Lung (tissue), 16 donors: ENCODE results near the gene CHCT1. TPM values are rescaled to one million over a fixed set of nuclear protein-coding genes. Genes with fewer than 3 reads are reported as not detected.
A peak's percentile ranks its signal among the peaks of the same experiment; 100 is the strongest.
"Not testable (repeated sequence)": the region's sequence is repeated elsewhere in the genome, so short reads cannot be mapped to it uniquely, and the experiment has no call there.

ENCODE experiments used
- ATAC-seq: fragments of 200-7000 bp; cut with Tn5 transposase; one replicate; pipeline ENCODE4 v1.9.1; 2020; ENCODE audit warnings: moderate number of reproducible peaks; ENCODE audit not compliant: insufficient read depth, low FRiP score
- DNase-seq, 3 donors: peaks; one replicate each; pipeline ENCODE4 v3.0.0-alpha.2; 2013 to 2017
- H3K27ac ChIP-seq, 2 donors: one replicate each; pipeline ENCODE4 v1.5.1; 2013; ENCODE audit warnings: mild to moderate bottlenecking in 2 of 2, moderate library complexity in 2 of 2, control low read depth in 1 of 2, inconsistent platforms in 1 of 2, low read depth in 1 of 2, low read length in 1 of 2
- H3K27me3 ChIP-seq, 3 donors: one replicate each; pipeline ENCODE4 v1.5.1; 2013; ENCODE audit warnings: low read length in 2 of 3; ENCODE audit not compliant: control insufficient read depth in 3 of 3, insufficient read depth in 3 of 3
- H3K36me3 ChIP-seq, 4 donors: one replicate each; pipeline ENCODE4 v1.5.1; 2013; ENCODE audit warnings: low read length in 4 of 4, mild to moderate bottlenecking in 1 of 4, moderate library complexity in 1 of 4; ENCODE audit not compliant: control insufficient read depth in 4 of 4, insufficient read depth in 4 of 4
- H3K4me1 ChIP-seq, 5 donors: one replicate each; pipeline ENCODE4 v1.5.1; 2013; ENCODE audit warnings: low read length in 5 of 5, mild to moderate bottlenecking in 2 of 5, moderate library complexity in 1 of 5; ENCODE audit not compliant: control insufficient read depth in 5 of 5, insufficient read depth in 5 of 5
- H3K4me3 ChIP-seq: one replicate; pipeline ENCODE4 v1.5.1; 2013; ENCODE audit warnings: mild to moderate bottlenecking, control low read depth, moderate library complexity
- H3K9ac ChIP-seq, 2 donors: one replicate each; pipeline ENCODE4 v1.5.1; 2013; ENCODE audit warnings: low read length in 2 of 2, control low read depth in 1 of 2; ENCODE audit not compliant: insufficient read depth in 1 of 2
- H3K9me3 ChIP-seq, 4 donors: one replicate each; pipeline ENCODE4 v1.5.1; 2013; ENCODE audit warnings: low read length in 3 of 4, mild to moderate bottlenecking in 1 of 4, moderate library complexity in 1 of 4; ENCODE audit not compliant: control insufficient read depth in 4 of 4, insufficient read depth in 3 of 4
- CTCF ChIP-seq: IDR thresholded peaks from 2 replicates; pipeline ENCODE4 v1.5.1; 2012; ENCODE audit warnings: mild to moderate bottlenecking; ENCODE audit errors: control extremely low read depth, extremely low read depth
- WGBS, 2 donors: extraction: QIAGEN DNeasy Blood & Tissue Kit; methylation state at CpG; one replicate each; pipeline ENCODE4 v1.1.7; 2013; 5-methylcytosine and 5-hydroxymethylcytosine counted together
- long read RNA-seq, 5 donors: transcript quantifications; one replicate each; lab custom pipeline, GENCODE V29; 2026
- polyA plus RNA-seq, 2 donors: library from polyadenylated mRNA; stranded (reverse); fragments of 200-250 nt; gene quantifications; one replicate each; pipeline ENCODE4 v1.2.1, GENCODE V29; 2013
- total RNA-seq, 2 donors: library from RNA; depleted of rRNA in 1 of 2; stranded (reverse); fragments of >200 nt in 1 of 2; gene quantifications; one replicate each; pipeline ENCODE4 v1.2.1, GENCODE V29; 2014 to 2021
- donor health status: control.
- donor health status: control.
- donor health status: Bipolar disorder and iron deficiency.
- donor health status: healthy.
- donor health status: DM: yes; HTN: yes; CAD: no.

Gene CHCT1
- not detected for total RNA-seq
- under 1 TPM; 0.10 to 0.12 TPM for polyA plus RNA-seq
- long read RNA-seq, donor 1: 0 reads
- long read RNA-seq, donor 2: 0 reads
- long read RNA-seq, donor 3: 0 reads
- long read RNA-seq, donor 4: 0 reads
- long read RNA-seq, donor 5: 0 reads

GRCh38 chr17:60422162-60422665 is at the start of gene CHCT1:
CHCT1 (plus strand) TSS chr17:60422489; CDS start chr17:60422593, 104 bp downstream.
- 52 to 72% methylated on average over 18 of the region's 18 CpGs for WGBS, 2 donors
- H3K4me3 ChIP-seq: peak within 1 kb of the TSS; percentile 11
- peaks cover 0 to 11% (median 0%) of the 10 kb centered on the region in 5 donors for H3K4me1 ChIP-seq
- DNase-seq (no peak), ATAC-seq (no peak)
- H3K36me3 ChIP-seq: no peaks in the 10 kb centered on the region
- no peak within 1 kb of the TSS for H3K27ac ChIP-seq
- H3K9me3 ChIP-seq: no peaks in the 10 kb centered on the region
- H3K27me3 ChIP-seq: no peaks in the 10 kb centered on the region
- peak within 1 kb of the TSS in 1 of 2 donors; percentile 55 for H3K9ac ChIP-seq
- no peak for TF ChIP-seq CTCF

DNA sequence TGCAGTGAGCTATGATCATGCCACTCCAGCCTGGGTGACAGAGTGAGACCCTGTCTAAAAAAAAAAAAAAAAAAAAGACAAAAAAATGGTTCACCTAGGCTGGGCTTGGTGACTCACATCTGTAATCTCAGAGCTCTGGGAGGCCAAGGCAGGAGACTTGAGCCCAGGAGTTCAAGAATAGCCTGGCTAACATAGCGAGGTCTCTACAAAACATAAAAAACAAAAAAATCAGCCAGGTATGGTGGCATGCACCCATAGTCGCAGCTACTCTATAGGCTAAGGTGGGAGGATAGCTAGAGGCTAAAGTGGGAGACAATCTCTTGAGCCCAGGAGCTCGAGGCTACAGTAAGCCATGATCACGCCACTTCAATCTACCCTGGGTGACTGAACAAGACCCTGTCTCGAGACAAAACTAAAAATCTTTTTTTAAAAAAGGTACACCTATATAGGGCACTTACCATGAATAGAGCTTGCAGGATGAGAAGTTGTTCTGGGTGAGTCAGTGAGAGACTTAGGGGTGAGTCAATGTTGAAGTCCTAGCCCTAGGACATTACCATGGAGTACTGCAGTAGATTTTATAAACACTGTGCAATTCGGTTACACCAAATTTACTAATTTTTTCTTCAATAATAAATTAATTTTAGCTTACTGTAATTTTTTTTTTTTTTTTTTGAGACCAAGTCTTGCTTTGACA is 49.4 kb upstream of the CHCT1 start:
- 96% methylated on average over 6 of the region's 6 CpGs for WGBS, 2 donors
- no peak overlapping the region for H3K9ac ChIP-seq
- TF ChIP-seq CTCF: no peak
- no peak for DNase-seq
- H3K9me3 ChIP-seq: no peaks in the 10 kb centered on the region
- no peak overlapping the region for H3K4me3 ChIP-seq
- H3K27me3 ChIP-seq: no peaks in the 10 kb centered on the region
- H3K36me3 ChIP-seq: no peaks in the 10 kb centered on the region
- ATAC-seq: no peak
- peaks cover 0 to 4% (median 0%) of the 10 kb centered on the region in 5 donors for H3K4me1 ChIP-seq
- H3K27ac ChIP-seq: no peak overlapping the region

GRCh38 chr17:60378187-60378586 is 44.1 kb upstream of the CHCT1 start:
- H3K9me3 ChIP-seq, H3K4me3 ChIP-seq, H3K27ac ChIP-seq, DNase-seq, H3K36me3 ChIP-seq, H3K4me1 ChIP-seq, ATAC-seq, H3K9ac ChIP-seq, H3K27me3 ChIP-seq: not testable (repeated sequence)
- 90 to 96% methylated on average over 1 of the region's 1 CpG for WGBS, 2 donors

DNA sequence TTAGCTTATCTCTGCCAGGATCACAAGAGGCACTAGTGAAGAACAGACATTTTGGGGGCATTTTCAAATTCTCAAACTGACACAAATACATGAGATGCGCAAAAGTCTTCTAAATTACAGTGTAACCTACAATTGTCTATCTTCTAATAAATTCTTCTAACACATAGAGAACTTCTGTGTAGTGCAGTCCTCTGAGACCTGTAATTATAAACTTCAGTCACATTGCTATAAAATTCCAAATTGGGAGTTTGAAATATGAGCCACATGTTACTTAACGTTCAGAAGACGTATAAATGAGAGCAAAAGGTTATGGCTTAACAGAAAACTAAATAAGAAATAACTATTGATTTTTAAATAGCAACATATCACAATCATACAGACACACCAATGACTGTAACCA is 42.8 kb upstream of the CHCT1 start:
- H3K9ac ChIP-seq, H3K27ac ChIP-seq, H3K27me3 ChIP-seq, H3K36me3 ChIP-seq, H3K4me1 ChIP-seq, H3K4me3 ChIP-seq, ATAC-seq, H3K9me3 ChIP-seq, DNase-seq: not testable (repeated sequence)
- 67 to 68% methylated on average over 2 of the region's 3 CpGs for WGBS, 2 donors
